ENCODE measurements around the gene CCR5AS.

DNA sequence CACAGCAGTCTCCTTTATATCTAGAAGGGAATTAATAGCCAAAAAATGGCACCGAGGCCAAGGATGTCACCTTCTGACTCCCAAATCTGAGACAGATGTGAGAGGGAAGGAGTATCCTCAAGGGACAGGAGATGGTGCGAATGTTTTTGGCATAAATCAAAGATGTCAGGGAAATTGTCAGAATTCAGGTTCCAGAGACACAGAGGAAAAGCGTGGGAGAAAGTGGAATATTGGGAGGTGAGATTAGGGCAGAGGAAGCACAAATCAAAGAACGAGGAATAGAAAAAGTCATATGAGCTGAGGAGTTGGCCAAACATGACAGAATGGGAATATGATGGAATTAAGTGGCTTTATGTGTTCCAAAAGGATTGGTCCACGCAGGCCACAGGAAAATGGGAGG is 6.0 kb downstream of the CCR5AS start:
- TF ChIP-seq POLR2A (IDR thresholded peaks at IDR 0.05; ENCODE audit: low read length) (no peak), GATA1 (IDR thresholded peaks at IDR 0.05; ENCODE audit: low read depth, low read length) (no peak)

Measured in erythroblast (primary cell).